DMS114 treated with DMSO at 0.1 percent for 48 hours (cell line): Measurements from ENCODE around the gene ANKIB1.
"Not testable (repeated sequence)": the region's sequence is repeated elsewhere in the genome, so short reads cannot be mapped to it uniquely, and the experiment has no call there.

Experiments used
- DNase-seq: peaks from one replicate; lab custom pipeline; 2025; ENCODE audit not compliant: unreplicated experiment; lab: John Stamatoyannopoulos, UW

Gene ANKIB1

DNA sequence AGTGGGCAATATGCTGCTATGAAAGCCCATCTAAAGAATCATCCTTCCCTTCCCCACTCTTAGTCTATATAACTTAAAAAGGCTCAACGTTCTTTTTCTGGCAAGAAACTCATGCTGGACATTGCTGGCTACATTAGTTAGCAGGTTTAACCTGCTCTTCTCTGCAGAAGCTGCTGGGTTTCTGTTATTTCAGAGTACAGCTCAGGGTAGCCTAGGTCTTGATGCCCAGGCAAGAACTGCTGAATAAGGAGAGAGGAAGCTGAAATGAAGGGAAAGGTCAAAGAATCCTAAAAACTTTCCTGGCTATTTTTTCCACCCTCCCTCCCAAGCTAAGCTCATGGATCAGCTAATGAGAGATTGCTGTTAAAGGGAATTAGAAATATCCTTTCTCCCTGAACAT lies 79.4 kb downstream of the ANKIB1 start:
- DNase-seq: no peak

DNA sequence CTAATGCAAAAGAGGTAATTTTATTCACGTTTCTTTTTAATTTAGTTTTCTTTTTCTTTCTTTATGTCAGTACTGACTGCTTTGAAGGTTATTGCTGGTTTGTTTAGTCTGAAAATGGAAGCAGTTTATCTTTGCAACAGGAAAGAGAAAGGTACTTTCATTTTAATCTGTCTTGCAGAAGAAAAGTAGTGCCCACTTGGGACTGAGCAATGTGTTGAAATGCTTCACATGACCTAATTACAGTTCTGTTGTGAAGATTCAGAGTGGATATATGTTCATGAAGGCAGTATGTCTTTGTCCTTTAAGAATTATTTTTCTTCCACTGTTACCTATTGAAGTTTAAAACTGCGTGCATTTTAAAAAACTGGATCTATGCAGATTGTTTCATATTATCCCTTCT lies 80.1 kb downstream of the ANKIB1 start:
- DNase-seq: no peak

DNA sequence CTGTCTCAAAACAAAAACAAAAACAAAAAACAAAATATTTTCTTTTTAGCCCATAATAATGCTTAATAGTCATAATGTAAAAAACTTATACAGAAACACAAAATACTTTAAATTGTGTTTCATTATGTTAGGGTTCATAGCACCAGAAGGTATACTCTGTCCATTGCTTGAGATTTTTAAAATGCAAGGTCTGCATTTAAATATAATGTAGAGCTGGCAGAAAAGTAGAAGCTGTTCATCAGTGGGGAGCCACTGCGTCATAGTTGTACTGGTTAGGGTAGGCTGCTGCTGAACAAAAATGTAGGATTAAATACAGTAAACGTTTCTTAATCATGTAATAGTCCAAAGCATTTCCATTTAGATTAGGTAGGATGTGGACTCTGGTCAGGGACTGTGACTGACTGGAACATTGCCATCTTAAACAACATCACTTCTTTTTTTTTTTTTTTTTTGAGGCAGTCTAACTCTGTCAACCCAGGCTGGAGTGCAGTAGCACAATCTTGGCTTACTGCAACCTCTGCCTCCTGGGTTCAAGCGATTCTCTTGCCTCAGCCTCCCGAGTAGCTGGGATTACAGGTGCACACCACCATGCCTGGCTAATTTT lies 85.2 kb downstream of the ANKIB1 start:
- DNase-seq: no peak

DNA sequence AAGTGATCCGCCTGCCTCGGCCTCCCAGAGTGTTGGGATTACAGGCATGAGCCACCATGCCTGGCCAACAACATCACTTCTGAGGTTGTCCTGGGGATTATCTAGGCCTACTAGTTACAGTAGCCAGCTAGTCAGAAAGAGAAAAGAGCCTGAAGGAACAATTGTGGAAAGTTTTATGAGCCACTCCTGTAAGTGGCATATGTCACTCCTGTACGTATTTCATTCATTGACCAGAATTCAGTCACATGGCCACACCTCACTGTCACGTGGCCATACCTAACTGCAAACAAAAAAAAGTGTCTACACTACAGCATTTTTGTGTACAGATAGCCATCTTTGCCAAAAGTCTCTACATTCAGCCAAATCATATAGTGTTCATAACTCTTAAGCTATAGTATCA lies 85.7 kb downstream of the ANKIB1 start:
- DNase-seq: no peak

DNA sequence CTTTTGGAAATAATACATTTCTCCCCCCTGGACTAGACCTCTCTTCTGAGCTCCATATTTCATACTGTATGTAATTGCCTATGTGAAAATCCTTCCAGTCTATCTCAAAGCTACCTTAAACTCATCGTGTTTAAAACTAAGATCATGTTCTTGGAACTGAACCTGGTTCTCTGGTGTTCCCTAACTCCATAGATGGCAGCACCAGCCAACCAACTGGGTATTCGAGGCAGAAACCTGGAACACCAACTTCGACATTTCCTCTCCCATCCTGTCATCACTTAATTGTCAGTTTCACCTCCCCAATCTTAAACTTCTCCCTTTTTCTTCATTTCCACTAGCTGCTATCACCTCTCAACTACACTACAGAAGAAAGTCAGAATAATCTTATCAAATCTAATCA lies 87.0 kb downstream of the ANKIB1 start:
- DNase-seq: no peak

DNA sequence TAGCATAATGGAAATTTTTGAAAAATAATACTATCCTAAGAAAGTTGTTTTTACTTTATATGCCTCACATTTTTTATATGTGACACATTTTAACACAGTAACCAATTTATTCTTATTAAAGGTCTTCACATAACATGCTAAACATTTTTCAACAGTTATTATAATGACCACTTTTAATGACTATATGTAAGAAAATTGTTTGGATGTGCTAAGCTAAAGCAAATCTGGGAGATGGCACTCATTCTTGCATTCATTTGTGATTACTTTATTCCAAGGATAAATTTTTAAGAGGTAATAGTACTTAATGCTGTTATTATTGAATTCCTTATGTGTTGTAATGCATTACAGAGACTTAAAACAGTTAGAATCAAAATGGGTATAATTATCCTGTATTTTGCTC lies 88.1 kb downstream of the ANKIB1 start:
- no peak for DNase-seq

DNA sequence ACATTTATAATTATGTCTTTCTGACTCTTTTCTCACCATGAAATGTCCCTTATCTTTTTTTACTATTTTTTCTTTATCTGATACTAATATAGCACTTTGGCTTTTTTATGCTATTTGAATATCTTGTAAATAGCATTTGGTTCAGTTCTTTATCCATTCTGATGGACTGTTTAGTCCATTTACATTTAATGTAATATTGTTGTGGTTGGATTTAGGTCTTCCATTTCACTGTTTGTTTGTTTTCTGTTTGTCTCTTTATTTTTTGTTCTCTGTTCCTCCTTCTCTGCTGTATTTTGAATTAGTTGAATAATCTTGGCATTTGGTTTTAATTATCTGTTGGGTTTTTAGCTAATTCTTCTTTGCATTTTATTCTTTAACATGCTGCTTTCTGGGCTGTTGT lies 89.8 kb downstream of the ANKIB1 start:
- DNase-seq: no peak

DNA sequence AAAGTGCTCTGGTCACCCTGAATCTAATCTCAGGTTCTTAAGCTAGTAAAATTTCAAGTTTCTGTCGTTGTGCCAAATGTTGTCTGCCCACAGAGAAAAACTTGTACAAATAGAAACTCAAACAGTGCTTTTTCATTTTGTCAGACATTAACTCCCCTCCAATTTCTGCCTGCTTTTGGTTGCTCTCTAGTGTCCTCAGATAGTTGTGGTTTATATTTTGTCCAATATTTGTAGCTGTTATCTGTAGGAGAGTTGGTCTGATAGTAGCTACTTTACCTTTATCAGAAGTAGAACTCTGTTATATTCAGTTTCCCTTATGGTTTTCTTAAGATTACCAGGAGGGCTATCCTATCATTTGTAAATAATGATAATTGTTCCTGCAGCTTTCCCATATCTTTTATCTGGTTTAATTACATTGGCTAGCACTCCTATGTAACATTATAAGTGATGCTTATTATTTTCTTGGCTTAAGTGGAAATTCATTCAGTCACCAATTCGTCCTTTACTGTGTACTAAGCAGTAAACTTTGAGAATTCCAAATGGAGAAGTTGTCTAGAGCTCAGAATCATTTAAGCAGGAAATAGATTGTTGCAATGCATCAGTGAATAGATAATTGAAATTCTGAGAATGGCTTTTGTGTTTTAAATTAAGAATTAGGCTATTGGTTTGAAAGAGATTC lies 91.0 kb downstream of the ANKIB1 start:
- DNase-seq: no peak

DNA sequence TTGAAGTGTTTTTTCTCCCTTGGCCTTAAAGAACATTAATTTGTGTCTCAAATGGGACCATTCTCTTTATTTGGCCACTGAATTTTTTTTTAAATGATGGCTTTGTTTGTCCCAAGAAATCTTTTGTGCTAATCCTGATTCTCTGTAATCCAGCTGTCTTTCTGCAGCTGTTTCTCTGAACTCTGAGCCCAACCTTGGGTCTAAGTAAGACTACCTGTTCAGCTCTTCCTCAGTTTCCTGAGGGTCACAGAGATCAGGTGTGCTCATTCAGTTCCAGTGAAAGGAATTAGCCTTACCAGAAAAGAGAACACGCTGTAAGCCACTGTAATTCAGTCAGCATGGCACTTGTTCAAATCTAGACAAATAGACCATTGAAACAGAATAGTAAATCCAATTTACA lies 94.2 kb downstream of the ANKIB1 start:
- no peak for DNase-seq

DNA sequence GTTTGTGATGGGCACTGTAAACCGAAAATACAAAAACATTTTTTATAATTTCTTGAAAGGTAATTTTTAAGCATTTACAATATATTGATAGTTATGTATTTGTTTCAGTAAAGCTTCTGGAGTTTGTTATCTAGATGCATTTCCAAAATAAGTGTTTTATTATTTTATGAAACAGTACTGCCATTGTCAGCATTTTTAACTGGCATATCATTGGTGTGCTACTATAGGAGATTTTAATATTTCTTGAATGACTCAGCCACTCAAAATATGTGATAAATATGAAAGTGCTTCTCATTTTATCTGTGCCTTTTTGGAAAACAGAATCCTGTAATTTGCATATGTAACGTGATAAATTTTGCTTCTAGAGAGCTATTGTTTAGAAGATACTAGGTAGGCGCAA lies 97.9 kb downstream of the ANKIB1 start:
- DNase-seq: no peak

DNA sequence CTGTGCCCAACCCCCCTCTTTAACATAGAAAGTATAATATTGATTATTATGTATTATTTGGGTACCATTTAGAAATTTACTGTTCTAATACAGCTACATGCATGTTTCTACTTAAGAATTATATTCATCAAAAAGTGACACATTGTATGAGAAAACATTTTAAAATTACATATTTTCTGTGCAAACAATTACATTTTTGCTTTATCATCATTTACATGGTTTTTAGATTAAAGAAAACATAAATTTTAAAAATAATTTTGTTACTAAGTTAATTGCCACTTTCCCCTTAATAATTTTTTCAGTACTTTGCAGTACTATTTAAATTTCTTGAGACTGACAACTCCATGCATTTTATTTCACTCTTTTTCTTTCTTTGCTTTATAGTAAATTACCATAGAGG lies 106.2 kb downstream of the ANKIB1 start:
- DNase-seq: no peak

DNA sequence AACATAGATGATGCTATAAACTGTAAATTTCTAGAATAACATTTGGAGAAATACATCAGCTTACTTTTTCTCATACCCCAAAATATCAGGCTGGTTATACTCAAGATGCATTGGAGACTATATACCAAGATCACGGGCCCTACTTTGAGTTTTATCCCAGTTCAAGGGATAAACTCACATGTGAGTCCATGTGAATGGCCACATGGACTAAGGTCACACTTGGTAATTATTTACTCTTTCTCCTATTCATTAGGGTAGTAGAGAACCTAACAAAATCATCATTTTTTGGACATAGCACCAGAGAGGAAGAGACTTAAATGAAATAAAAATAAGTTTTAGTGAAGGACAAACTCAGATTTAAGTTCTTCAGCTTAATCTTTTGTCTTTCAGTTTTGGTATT lies 108.4 kb downstream of the ANKIB1 start:
- DNase-seq: no peak

DNA sequence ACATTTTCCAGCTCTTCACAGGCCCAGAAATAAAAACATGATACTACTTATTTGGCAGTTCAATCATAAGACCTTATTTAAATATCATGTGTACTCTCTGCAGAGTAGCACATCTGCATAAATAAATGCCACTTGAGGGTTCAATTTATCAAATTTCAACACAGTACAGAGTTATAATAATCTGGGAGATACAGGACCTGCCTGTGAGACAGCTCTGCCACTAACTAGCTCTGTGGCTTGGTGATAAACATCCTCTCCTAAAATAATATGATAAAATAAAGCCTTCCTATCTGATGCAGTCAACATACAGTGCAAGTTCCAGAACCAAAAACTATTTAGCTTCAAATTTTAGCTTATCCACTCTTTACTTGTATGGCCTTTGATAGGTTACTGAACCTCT lies 110.6 kb downstream of the ANKIB1 start:
- no peak for DNase-seq

DNA sequence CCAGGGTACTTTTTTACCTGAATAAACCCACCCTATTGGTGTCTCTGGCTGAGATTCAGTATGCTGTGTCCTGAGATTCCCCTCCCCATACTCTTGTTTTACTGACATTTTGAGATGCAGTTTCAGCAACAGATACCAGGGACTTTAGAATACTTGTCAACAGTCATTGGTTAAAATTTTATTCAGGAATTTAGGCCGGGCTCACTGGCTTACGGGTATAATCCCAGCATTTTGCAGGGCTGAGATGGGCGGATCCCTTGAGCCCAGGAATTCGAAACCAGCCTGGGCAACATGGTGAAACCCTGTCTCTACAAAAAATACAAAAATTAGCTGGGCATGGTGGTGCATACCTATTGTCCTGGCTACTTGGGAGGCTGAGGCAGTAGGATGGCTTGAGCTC lies 111.5 kb downstream of the ANKIB1 start:
- no peak for DNase-seq

DNA sequence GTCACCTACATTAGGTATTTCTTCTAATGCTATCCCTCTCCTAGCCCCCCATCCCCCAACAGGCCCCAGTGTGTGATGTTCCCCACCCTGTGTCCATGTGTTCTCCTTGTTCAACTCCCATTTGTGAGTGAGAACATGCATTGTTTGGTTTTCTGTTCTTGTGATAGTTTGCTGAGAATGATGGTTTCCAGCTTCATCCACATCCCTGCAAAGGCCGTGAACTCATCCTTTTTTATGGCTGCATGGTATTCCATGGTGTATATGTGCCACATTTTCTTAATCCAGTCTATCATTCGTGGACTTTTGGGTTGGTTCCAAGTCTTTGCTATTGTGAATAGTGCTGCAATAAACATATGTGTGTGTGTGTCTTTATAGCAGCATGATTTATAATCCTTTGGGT lies 113.4 kb downstream of the ANKIB1 start:
- not testable (repeated sequence) for DNase-seq

DNA sequence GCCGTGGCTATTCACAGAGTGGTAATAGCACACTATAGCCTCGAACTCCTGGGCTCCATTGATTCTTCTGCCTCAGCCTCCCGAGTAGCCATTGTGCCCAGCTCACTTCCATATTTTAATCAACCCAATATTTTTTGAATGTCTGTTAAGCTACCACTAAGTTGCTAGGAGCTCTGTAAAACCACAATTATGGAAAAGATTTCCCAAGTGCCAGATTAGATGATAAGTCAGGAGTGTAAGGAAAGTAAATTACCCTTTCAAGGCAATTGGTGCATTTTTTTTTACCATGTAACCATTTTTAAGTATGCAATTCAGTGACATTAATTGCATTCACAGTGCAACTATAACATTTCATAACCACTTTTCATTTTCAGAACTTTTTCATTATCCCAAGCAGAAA lies 114.0 kb downstream of the ANKIB1 start:
- DNase-seq: no peak

DNA sequence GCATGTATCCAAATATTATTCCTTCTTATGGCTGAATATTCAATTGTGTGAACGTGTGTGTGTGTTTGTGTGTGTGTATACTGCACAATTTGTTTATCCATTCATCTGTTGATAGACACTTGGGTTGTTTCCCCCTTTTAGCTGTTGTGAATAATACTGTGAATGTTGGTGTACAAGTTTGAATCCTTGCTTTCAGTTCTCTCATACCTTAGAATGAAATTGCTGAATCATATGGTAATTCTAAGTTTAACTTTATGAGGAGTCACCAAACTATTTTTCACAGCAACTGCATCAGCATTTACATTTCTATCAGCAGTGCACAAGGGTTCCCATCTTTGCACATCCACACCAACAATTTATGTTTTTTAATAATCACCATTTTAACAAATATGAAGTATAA lies 114.6 kb downstream of the ANKIB1 start:
- no peak for DNase-seq

DNA sequence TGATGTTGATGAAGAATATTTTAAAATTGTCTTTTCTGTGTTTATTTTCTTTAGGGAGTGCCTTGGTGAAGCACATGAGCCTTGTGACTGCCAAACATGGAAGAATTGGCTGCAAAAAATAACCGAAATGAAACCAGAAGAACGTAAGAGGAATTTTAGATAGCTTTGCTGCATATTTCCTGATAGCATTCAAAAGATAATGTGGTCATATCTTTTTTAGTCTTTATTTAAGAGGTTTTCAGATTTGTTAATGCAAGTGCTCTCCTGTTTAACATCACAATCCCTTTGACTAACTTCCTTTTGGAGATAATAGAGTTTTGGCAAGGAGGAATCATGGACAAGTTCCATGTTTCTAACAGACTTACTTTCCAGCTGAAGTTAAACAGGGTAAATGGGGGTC lies 116.4 kb downstream of the ANKIB1 start:
- no peak for DNase-seq

DNA sequence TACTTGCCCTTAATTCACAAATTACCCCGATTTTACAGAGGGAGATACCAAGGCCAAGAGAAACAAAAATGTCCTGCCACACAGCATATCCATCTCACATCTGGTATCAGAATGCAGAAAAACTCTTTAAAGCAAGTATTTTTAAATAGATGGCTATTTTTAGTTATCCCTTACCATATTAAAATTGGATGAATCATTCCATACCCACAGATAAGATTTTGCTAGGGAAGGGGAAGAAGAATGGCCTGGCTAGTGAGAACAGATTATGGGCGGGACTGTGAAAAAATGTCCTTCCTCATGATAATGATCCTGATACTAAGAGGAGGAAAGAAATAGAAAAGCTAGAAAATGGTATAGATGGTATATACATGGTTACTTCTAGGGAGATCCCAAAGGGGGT lies 121.0 kb downstream of the ANKIB1 start:
- DNase-seq: no peak

DNA sequence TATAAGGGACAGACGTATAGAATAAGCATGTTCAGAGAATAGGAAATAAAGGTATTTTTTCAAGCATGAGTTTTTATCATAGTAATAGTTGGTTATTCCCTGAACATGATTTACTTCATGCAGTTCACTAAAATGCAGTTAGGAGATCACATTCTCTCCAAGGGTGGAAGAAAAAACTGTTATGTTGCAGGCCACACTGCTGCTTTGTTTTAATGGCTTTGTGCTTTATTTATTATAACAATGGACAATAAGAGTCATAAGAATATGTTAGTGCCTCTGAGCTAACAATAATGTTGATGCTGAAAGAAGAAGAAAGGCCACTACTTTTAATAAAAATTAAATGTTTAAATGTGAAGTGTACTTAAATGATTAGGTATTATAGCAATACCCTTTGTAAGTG lies 123.0 kb downstream of the ANKIB1 start:
- DNase-seq: no peak

DNA sequence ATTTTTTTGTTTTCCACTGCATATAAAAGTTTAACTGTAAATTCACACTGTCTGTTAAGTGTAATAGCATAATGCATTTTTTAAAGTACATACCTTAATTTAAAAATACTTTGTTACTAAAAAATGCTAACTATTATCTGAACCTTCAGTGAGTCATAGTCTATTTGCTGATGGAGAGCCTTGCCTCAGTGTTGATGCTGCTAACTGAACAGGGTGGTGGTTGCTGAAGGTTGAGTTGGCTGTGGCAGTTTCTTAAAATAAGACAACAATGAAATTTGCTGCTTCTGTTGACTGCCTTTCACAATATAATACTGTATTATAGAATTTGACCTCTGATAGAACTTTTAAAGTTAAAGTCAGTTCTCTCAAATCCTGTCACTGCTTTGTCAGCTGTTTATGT lies 129.2 kb downstream of the ANKIB1 start:
- DNase-seq: no peak

DNA sequence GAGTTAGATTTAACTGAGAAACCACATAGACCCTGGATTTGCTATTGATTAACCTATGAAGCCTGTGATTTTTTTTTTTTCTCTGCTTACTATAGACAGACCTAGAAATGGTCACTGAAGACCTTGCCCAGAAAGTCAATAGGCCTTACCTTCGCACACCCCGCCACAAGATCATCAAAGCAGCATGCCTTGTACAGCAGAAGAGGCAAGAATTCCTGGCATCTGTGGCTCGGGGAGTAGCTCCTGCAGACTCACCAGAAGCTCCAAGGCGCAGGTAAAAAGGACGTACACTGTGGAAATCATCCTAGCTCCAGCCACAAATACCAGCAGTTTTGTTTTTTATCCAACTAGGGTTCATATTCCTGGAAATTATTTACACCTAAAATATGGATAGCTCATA lies 145.3 kb downstream of the ANKIB1 start:
- DNase-seq: no peak

DNA sequence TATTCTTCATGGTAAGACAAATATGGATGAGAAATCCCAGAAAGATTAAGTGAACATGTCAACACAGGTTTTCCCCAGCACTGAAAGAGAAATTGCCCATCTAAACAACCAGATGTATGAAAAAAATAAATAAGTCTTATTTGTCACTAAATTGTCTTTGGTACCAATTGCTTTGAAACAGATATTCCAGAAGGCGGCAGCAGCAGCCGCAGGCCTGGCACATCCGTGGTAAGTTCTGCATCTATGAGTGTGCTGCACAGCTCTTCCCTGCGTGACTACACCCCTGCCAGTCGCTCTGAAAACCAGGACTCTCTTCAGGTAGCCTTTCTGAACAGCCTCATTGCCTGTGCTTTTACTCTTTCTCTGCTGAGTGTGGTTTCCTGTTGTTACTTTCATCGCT lies 151.8 kb downstream of the ANKIB1 start:
- no peak for DNase-seq
